NT2/D1 (cell line): Measurements from ENCODE around the gene DACH1.

Experiments used
- SUZ12 ChIP-seq: IDR thresholded peaks from 2 replicates; pipeline ENCODE4 v1.6.1; 2011; ENCODE audit not compliant: insufficient read length, insufficient read depth; ENCODE audit errors: extremely low read depth
- YY1 ChIP-seq: IDR thresholded peaks from 2 replicates; pipeline ENCODE4 v1.6.1; 2011; ENCODE audit not compliant: insufficient read length, insufficient read depth

DNA sequence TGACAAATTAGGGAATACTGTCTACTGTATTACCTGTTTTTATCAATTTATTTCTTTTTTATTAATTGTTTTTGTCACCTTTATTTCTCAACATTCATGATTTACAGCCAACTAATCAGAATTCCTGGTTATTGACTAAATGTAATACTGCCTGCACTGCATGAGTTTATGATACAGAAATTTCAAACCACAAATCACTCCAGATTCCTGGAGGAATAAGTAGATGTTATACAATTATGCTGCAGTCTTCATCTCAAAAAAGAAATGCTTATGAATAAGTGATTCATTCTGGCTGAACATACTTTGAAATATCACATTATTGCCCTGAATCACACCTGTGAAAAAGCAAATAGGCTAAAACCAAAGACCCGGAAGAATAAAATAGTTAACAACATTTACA is 249.7 kb downstream of the DACH1 start:
- no peak for TF ChIP-seq SUZ12
- TF ChIP-seq YY1, result no peak
